Liver (tissue), 9 donors: ENCODE data around the gene MRTFB. TPM values are rescaled to one million over a fixed set of nuclear protein-coding genes. Genes with fewer than 3 reads are reported as not detected.

ENCODE experiments used
- DNase-seq: peaks from one replicate; pipeline ENCODE4 v3.0.0-alpha.2; 2017; ENCODE audit warnings: low spot score
- H3K27ac ChIP-seq, 2 donors: one replicate each; pipeline ENCODE4 v1.7.0; 2013; ENCODE audit warnings: inconsistent platforms in 2 of 2, low read length in 2 of 2, control low read depth in 1 of 2, low read depth in 1 of 2, mild to moderate bottlenecking in 1 of 2
- H3K27me3 ChIP-seq, 4 donors: one replicate each; pipeline versions ENCODE4 v1.6.1 to v1.7.0; 2013; ENCODE audit warnings: low read length in 3 of 4, inconsistent platforms in 1 of 4, mild to moderate bottlenecking in 1 of 4, moderate library complexity in 1 of 4; ENCODE audit not compliant: control insufficient read depth in 4 of 4, insufficient read depth in 4 of 4
- H3K36me3 ChIP-seq, 4 donors: one replicate each; pipeline versions ENCODE4 v1.6.1 to v1.7.0; 2013; ENCODE audit warnings: low read length in 3 of 4, mild to moderate bottlenecking in 3 of 4, low read depth in 1 of 4, moderate library complexity in 1 of 4; ENCODE audit not compliant: control insufficient read depth in 4 of 4, insufficient read depth in 3 of 4
- H3K4me1 ChIP-seq, 4 donors: one replicate each; pipeline versions ENCODE4 v1.6.1 to v1.7.0; 2013; ENCODE audit warnings: low read length in 3 of 4, mild to moderate bottlenecking in 3 of 4, moderate library complexity in 1 of 4; ENCODE audit not compliant: control insufficient read depth in 4 of 4, insufficient read depth in 4 of 4
- H3K4me3 ChIP-seq, 3 donors: one replicate each; pipeline versions ENCODE4 v1.6.1 to v1.7.0; 2013; ENCODE audit warnings: low read length in 3 of 3, control low read depth in 1 of 3, low read depth in 1 of 3, mild to moderate bottlenecking in 1 of 3
- H3K9ac ChIP-seq, 2 donors: one replicate each; pipeline ENCODE4 v1.7.0; 2013; ENCODE audit warnings: low read length in 2 of 2, mild to moderate bottlenecking in 2 of 2, moderate library complexity in 2 of 2, control low read depth in 1 of 2, low read depth in 1 of 2
- H3K9me3 ChIP-seq, 4 donors: one replicate each; pipeline versions ENCODE4 v1.6.1 to v1.7.0; 2013; ENCODE audit warnings: low read length in 3 of 4; ENCODE audit not compliant: control insufficient read depth in 4 of 4
- CTCF ChIP-seq: fragments of 150-350 bp; IDR thresholded peaks from 2 replicates; pipeline ENCODE4 v1.5.1; 2017; ENCODE audit warnings: improper control_type of control experiment, low read depth, low read length; ENCODE audit not compliant: missing input control
- EGR1 ChIP-seq, 2 donors: IDR thresholded peaks; 2 replicates each; pipeline ENCODE4 v1.6.1; 2016 to 2018; ENCODE audit warnings: antibody characterized with exemption in 2 of 2, low read depth in 2 of 2
- FOXA1 ChIP-seq: IDR thresholded peaks from 2 replicates; pipeline ENCODE4 v1.6.1; 2016; ENCODE audit warnings: antibody characterized with exemption
- FOXA2 ChIP-seq: IDR thresholded peaks from 2 replicates; pipeline ENCODE4 v1.6.1; 2016; ENCODE audit warnings: antibody characterized with exemption
- GABPA ChIP-seq, 2 donors: IDR thresholded peaks in 1 of 2; conservative IDR thresholded peaks in 1 of 2; 2 replicates each; pipeline ENCODE4 v1.6.1; 2016; ENCODE audit warnings: antibody characterized with exemption in 2 of 2, mild to moderate bottlenecking in 1 of 2, moderate library complexity in 1 of 2
- HNF4A ChIP-seq, 2 donors: conservative IDR thresholded peaks; 2 replicates each; pipeline ENCODE4 v1.6.1; 2016; ENCODE audit warnings: antibody characterized with exemption in 2 of 2, mild to moderate bottlenecking in 2 of 2
- HNF4G ChIP-seq: IDR thresholded peaks from 2 replicates; pipeline ENCODE4 v1.6.1; 2016; ENCODE audit warnings: antibody characterized with exemption
- JUND ChIP-seq, 2 donors: IDR thresholded peaks; 2 replicates each; pipeline ENCODE4 v1.6.1; 2016; ENCODE audit warnings: antibody characterized with exemption in 2 of 2
- NR2F2 ChIP-seq: IDR thresholded peaks from 2 replicates; pipeline ENCODE4 v1.6.1; 2016; ENCODE audit warnings: antibody characterized with exemption
- RAD21 ChIP-seq, 2 donors: IDR thresholded peaks; 2 replicates each; pipeline ENCODE4 v1.6.1; 2016; ENCODE audit warnings: antibody characterized with exemption in 2 of 2, mild to moderate bottlenecking in 2 of 2
- RXRA ChIP-seq, 2 donors: IDR thresholded peaks; 2 replicates each; pipeline ENCODE4 v1.6.1; 2017 to 2018; ENCODE audit warnings: antibody characterized with exemption in 2 of 2, mild to moderate bottlenecking in 1 of 2
- SP1 ChIP-seq: IDR thresholded peaks from 2 replicates; pipeline ENCODE4 v1.6.1; 2018; ENCODE audit warnings: antibody characterized with exemption, mild to moderate bottlenecking
- TAF1 ChIP-seq: conservative IDR thresholded peaks from 2 replicates; pipeline ENCODE4 v1.6.1; 2016; ENCODE audit warnings: antibody characterized with exemption, mild to moderate bottlenecking
- YY1 ChIP-seq: IDR thresholded peaks from 2 replicates; pipeline ENCODE4 v1.6.1; 2016; ENCODE audit warnings: antibody characterized with exemption, mild to moderate bottlenecking
- WGBS: extraction: QIAGEN DNeasy Blood & Tissue Kit; methylation state at CpG from one replicate; pipeline ENCODE4 v1.1.7; 2013; 5-methylcytosine and 5-hydroxymethylcytosine counted together
- polyA plus RNA-seq, 2 donors: library from polyadenylated mRNA; stranded (reverse) in 1 of 2; unstranded in 1 of 2; fragments of 200-250 nt in 1 of 2; fragments of >200 nt in 1 of 2; fragmentation: Nextera tagmentation in 1 of 2; extraction: Ambion mirVana in 1 of 2; gene quantifications; one replicate each; pipeline versions ENCODE4 v1.2.1 to v1.2.3, GENCODE V29; 2013 to 2015
- total RNA-seq, 2 donors: library from RNA; depleted of rRNA; stranded (reverse); fragments of >200 nt; gene quantifications; one replicate each; pipeline ENCODE4 v1.2.3, GENCODE V29; 2014
- TF ChIP-seq, protein P1 (sequence below): IDR thresholded peaks from 2 replicates; pipeline ENCODE4 v1.6.1; 2016; ENCODE audit warnings: antibody characterized with exemption
- TF ChIP-seq, protein P2 (sequence below): IDR thresholded peaks from 2 replicates; pipeline ENCODE4 v1.6.1; 2016; ENCODE audit warnings: antibody characterized with exemption, mild to moderate bottlenecking
- TF ChIP-seq, protein P3 (sequence below): IDR thresholded peaks from 2 replicates; pipeline ENCODE4 v1.6.1; 2016; ENCODE audit warnings: antibody characterized with exemption
- TF ChIP-seq, protein P4 (sequence below): IDR thresholded peaks from 2 replicates; pipeline ENCODE4 v1.6.1; 2016; ENCODE audit warnings: antibody characterized with exemption
- donor health status: healthy.
- donor health status: healthy.
- donor health status: healthy.
- donor health status: healthy.
- donor health status: healthy.

Gene MRTFB
- total and polyA plus RNA-seq, 4 donors = 4.1 to 14.2 (median 5.8) TPM

DNA sequence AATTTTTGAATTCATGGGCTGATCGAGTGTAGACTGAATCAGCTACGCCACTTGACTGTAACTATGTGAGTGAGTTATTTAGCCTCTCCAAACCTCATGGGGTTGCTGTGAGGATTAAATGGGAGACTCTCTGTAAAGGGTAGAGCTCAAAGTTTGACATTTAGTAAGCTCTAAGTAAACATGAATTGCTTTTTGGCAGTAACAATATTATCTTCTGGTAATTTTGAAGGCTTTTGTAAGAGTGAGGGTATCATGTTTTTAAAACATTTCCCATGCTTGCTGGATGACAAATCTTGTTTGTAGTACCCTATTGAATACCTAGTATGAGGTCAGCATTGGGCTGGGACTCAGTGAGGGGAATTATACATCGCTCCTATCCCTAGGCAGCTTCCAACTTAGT, 35.3 kb downstream of the MRTFB start:
- 43% methylated on average over 3 of the region's 3 CpGs for WGBS
- H3K36me3 ChIP-seq = no peaks in the 10 kb centered on the region
- no peaks in the 10 kb centered on the region for H3K27me3 ChIP-seq
- H3K9ac ChIP-seq = no peak overlapping the region
- H3K4me1 ChIP-seq = peaks cover 9 to 50% (median 12%) of the 10 kb centered on the region in 4 donors
- peak overlapping the region in 1 of 3 donors; percentile 14 for H3K4me3 ChIP-seq
- TF ChIP-seq FOXA2 (peak; percentile 98), FOXA1 (peak; percentile 98), NR2F2 (no peak), YY1 (peak; percentile 78), RXRA (IDR thresholded peaks at IDR 0.05) (peak; percentile 65 to 71), HNF4A (conservative IDR thresholded peaks at IDR 0.05) (peak; percentile 92), SP1 (peak; percentile 92), JUND (IDR thresholded peaks at IDR 0.05) (peak; percentile 74 to 85), TAF1 (no peak), EGR1 (IDR thresholded peaks at IDR 0.05; ENCODE audit: low read depth in 2 of 2) (no peak), RAD21 (IDR thresholded peaks at IDR 0.05) (peak; percentile 47 to 50), GABPA (IDR thresholded peaks at IDR 0.05 in 1 of 2, conservative IDR thresholded peaks at IDR 0.05 in 1 of 2) (no peak), HNF4G (peak; percentile 84), CTCF (no peak)
- TF ChIP-seq, protein P1, sequence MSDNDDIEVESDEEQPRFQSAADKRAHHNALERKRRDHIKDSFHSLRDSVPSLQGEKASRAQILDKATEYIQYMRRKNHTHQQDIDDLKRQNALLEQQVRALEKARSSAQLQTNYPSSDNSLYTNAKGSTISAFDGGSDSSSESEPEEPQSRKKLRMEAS = peak; percentile 75
- TF ChIP-seq, protein P2, sequence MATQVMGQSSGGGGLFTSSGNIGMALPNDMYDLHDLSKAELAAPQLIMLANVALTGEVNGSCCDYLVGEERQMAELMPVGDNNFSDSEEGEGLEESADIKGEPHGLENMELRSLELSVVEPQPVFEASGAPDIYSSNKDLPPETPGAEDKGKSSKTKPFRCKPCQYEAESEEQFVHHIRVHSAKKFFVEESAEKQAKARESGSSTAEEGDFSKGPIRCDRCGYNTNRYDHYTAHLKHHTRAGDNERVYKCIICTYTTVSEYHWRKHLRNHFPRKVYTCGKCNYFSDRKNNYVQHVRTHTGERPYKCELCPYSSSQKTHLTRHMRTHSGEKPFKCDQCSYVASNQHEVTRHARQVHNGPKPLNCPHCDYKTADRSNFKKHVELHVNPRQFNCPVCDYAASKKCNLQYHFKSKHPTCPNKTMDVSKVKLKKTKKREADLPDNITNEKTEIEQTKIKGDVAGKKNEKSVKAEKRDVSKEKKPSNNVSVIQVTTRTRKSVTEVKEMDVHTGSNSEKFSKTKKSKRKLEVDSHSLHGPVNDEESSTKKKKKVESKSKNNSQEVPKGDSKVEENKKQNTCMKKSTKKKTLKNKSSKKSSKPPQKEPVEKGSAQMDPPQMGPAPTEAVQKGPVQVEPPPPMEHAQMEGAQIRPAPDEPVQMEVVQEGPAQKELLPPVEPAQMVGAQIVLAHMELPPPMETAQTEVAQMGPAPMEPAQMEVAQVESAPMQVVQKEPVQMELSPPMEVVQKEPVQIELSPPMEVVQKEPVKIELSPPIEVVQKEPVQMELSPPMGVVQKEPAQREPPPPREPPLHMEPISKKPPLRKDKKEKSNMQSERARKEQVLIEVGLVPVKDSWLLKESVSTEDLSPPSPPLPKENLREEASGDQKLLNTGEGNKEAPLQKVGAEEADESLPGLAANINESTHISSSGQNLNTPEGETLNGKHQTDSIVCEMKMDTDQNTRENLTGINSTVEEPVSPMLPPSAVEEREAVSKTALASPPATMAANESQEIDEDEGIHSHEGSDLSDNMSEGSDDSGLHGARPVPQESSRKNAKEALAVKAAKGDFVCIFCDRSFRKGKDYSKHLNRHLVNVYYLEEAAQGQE = peak; percentile 68
- TF ChIP-seq, protein P3, sequence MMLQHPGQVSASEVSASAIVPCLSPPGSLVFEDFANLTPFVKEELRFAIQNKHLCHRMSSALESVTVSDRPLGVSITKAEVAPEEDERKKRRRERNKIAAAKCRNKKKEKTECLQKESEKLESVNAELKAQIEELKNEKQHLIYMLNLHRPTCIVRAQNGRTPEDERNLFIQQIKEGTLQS = peak; percentile 76
- TF ChIP-seq, protein P4, sequence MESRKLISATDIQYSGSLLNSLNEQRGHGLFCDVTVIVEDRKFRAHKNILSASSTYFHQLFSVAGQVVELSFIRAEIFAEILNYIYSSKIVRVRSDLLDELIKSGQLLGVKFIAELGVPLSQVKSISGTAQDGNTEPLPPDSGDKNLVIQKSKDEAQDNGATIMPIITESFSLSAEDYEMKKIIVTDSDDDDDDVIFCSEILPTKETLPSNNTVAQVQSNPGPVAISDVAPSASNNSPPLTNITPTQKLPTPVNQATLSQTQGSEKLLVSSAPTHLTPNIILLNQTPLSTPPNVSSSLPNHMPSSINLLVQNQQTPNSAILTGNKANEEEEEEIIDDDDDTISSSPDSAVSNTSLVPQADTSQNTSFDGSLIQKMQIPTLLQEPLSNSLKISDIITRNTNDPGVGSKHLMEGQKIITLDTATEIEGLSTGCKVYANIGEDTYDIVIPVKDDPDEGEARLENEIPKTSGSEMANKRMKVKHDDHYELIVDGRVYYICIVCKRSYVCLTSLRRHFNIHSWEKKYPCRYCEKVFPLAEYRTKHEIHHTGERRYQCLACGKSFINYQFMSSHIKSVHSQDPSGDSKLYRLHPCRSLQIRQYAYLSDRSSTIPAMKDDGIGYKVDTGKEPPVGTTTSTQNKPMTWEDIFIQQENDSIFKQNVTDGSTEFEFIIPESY = peak; percentile 75
- DNase-seq = no peak
- peak overlapping the region; percentile 85 to 88 for H3K27ac ChIP-seq
- H3K9me3 ChIP-seq = no peaks in the 10 kb centered on the region
